Natural killer cell treated with Interleukin-12 subunit alpha and Interleukin-12 subunit beta and Interleukin-15 and Interleukin-18, amount 100 ng/mL, for 72 hours (primary cell): ENCODE data around the gene OR9Q1. TPM values are rescaled to one million over a fixed set of nuclear protein-coding genes. Genes with fewer than 3 reads are reported as not detected.
"Not testable (repeated sequence)": the region's sequence is repeated elsewhere in the genome, so short reads cannot be mapped to it uniquely, and the experiment has no call there.

Experiments used
- ATAC-seq, 2 donors: fragments of 150-1000 bp; cut with Tn5 transposase in 1 of 2; sonication (Bioruptor Pico), chemical (Tn5 transposase) in 1 of 2; 2 replicates each; pipeline ENCODE4 v1.10.0; 2021
- DNase-seq: peaks from one replicate; pipeline ENCODE4 v3.0.0; 2022; ENCODE audit warnings: low spot score
- H3K27ac Mint-ChIP-seq, 2 donors: 1 replicate in 1 of 2; 2 replicates in 1 of 2; pipeline ENCODE4 v1.8.0; 2022; ENCODE audit warnings: mixed read lengths in 2 of 2, mild to moderate bottlenecking in 1 of 2, moderate library complexity in 1 of 2
- H3K27me3 Mint-ChIP-seq, 2 donors: 1 replicate in 1 of 2; 2 replicates in 1 of 2; pipeline ENCODE4 v1.8.0; 2022; ENCODE audit warnings: mixed read lengths in 2 of 2
- H3K36me3 Mint-ChIP-seq: one replicate; pipeline ENCODE4 v1.8.0; 2022; ENCODE audit warnings: mixed read lengths
- H3K4me1 Mint-ChIP-seq, 2 donors: 1 replicate in 1 of 2; 2 replicates in 1 of 2; pipeline ENCODE4 v1.8.0; 2022; ENCODE audit warnings: low read depth in 2 of 2, mixed read lengths in 2 of 2, mild to moderate bottlenecking in 1 of 2
- H3K4me3 Mint-ChIP-seq: one replicate; pipeline ENCODE4 v1.8.0; 2022; ENCODE audit warnings: mixed read lengths
- H3K9me3 Mint-ChIP-seq: 2 replicates; pipeline ENCODE4 v1.8.0; 2022; ENCODE audit warnings: mixed read lengths
- total RNA-seq, 2 donors: library from RNA; stranded (reverse); gene quantifications; one replicate each; pipeline ENCODE4 v1.2.3, GENCODE V29; 2022

OR9Q1 gene
- total RNA-seq, 2 donors from 2014 or later, result not detected

- peaks cover 0 to 12% of the 10 kb centered on the region in 2 donors for H3K27me3 Mint-ChIP-seq
- no peak overlapping the region for H3K4me3 Mint-ChIP-seq
- DNase-seq (no peak), ATAC-seq (no peak)
- no peaks in the 10 kb centered on the region for H3K9me3 Mint-ChIP-seq
- no peaks in the 10 kb centered on the region for H3K4me1 Mint-ChIP-seq
- no peaks in the 10 kb centered on the region for H3K36me3 Mint-ChIP-seq
- H3K27ac Mint-ChIP-seq, result no peak overlapping the region
Measured at GRCh38 chr11:58192229-58192628, 168.5 kb downstream of the OR9Q1 start.

- ATAC-seq, result no peak
- Mint-ChIP-seq H3K27ac (no peak overlapping the region), H3K4me1 (no peaks in the 10 kb centered on the region)
Measured at GRCh38 chr11:58193391-58193790, 169.7 kb downstream of the OR9Q1 start.

GRCh38 chr11:58195939-58196338 lies 172.3 kb downstream of the OR9Q1 start:
- no peaks in the 10 kb centered on the region for H3K4me1 Mint-ChIP-seq
- peaks cover 0 to 14% of the 10 kb centered on the region in 2 donors for H3K27me3 Mint-ChIP-seq
- no peak overlapping the region for H3K4me3 Mint-ChIP-seq
- no peak for DNase-seq
- ATAC-seq, result no peak
- no peak overlapping the region for H3K27ac Mint-ChIP-seq
- H3K9me3 Mint-ChIP-seq, result no peaks in the 10 kb centered on the region
- peaks cover 4% of the 10 kb centered on the region for H3K36me3 Mint-ChIP-seq

More at GRCh38 chr11:58193391-58193790, 169.7 kb downstream of the OR9Q1 start:
- no peak for DNase-seq
- Mint-ChIP-seq H3K4me3 (no peak overlapping the region), H3K27me3 (peaks cover 0 to 12% of the 10 kb centered on the region in 2 donors), H3K9me3 (no peaks in the 10 kb centered on the region), H3K36me3 (no peaks in the 10 kb centered on the region)

- Mint-ChIP-seq H3K36me3 (peaks cover 4% of the 10 kb centered on the region), H3K4me3 (no peak overlapping the region), H3K27ac (no peak overlapping the region), H3K4me1 (no peaks in the 10 kb centered on the region), H3K27me3 (peaks cover 2 to 25% of the 10 kb centered on the region in 2 donors), H3K9me3 (peaks cover 7% of the 10 kb centered on the region)
- no peak for ATAC-seq
- no peak for DNase-seq
Measured at GRCh38 chr11:58199271-58199670, 175.6 kb downstream of the OR9Q1 start.

GRCh38 chr11:58204042-58204441 lies 180.4 kb downstream of the OR9Q1 start, which contains the start of gene OR1S2:
TSS of gene OR1S2 (minus strand) at chr11:58204142. CDS start at chr11:58204142, 0 bp downstream.
- H3K9me3 Mint-ChIP-seq, result peaks cover 7% of the 10 kb centered on the region
- H3K36me3 Mint-ChIP-seq, result peaks cover 1% of the 10 kb centered on the region
- H3K27me3 Mint-ChIP-seq, result peaks cover 2 to 30% of the 10 kb centered on the region in 2 donors
- H3K27ac Mint-ChIP-seq, result no peak within 1 kb of the TSS
- H3K4me3 Mint-ChIP-seq, result no peak within 1 kb of the TSS
- ATAC-seq (no peak), DNase-seq (no peak)
- H3K4me1 Mint-ChIP-seq, result no peaks in the 10 kb centered on the region

GRCh38 chr11:58212420-58212819 lies 188.7 kb downstream of the OR9Q1 start, which contains the start of gene OR1S1:
TSS of gene OR1S1 (plus strand) at chr11:58212720.
- peaks cover 10 to 25% of the 10 kb centered on the region in 2 donors for H3K27me3 Mint-ChIP-seq
- H3K4me1 Mint-ChIP-seq, H3K27ac Mint-ChIP-seq, DNase-seq, H3K36me3 Mint-ChIP-seq, H3K4me3 Mint-ChIP-seq, ATAC-seq, H3K9me3 Mint-ChIP-seq: not testable (repeated sequence)

- peaks cover 3% of the 10 kb centered on the region for H3K9me3 Mint-ChIP-seq
- no peaks in the 10 kb centered on the region for H3K36me3 Mint-ChIP-seq
- DNase-seq, result no peak
- peaks cover 5 to 12% of the 10 kb centered on the region in 2 donors for H3K27me3 Mint-ChIP-seq
- no peak for ATAC-seq
- H3K4me1 Mint-ChIP-seq, result no peaks in the 10 kb centered on the region
- no peak overlapping the region for H3K4me3 Mint-ChIP-seq
- H3K27ac Mint-ChIP-seq, result no peak overlapping the region
Measured at GRCh38 chr11:58216476-58216875, 192.8 kb downstream of the OR9Q1 start.

GRCh38 chr11:58222721-58223120 lies 199.0 kb downstream of the OR9Q1 start:
- H3K9me3 Mint-ChIP-seq, result no peaks in the 10 kb centered on the region
- no peak overlapping the region for H3K27ac Mint-ChIP-seq
- no peaks in the 10 kb centered on the region for H3K27me3 Mint-ChIP-seq
- H3K4me1 Mint-ChIP-seq, result no peaks in the 10 kb centered on the region
- DNase-seq, result no peak
- no peaks in the 10 kb centered on the region for H3K36me3 Mint-ChIP-seq
- no peak for ATAC-seq
- no peak overlapping the region for H3K4me3 Mint-ChIP-seq

- peak; percentile 20 to 52 for ATAC-seq
- peaks cover 0 to 6% of the 10 kb centered on the region in 2 donors for H3K27me3 Mint-ChIP-seq
- no peak overlapping the region for H3K27ac Mint-ChIP-seq
- H3K36me3 Mint-ChIP-seq, result no peaks in the 10 kb centered on the region
- DNase-seq, result no peak
- H3K9me3 Mint-ChIP-seq, result peaks cover 6% of the 10 kb centered on the region
- H3K4me1 Mint-ChIP-seq, result no peaks in the 10 kb centered on the region
- H3K4me3 Mint-ChIP-seq, result no peak overlapping the region
Measured at GRCh38 chr11:58227956-58228615, 204.4 kb downstream of the OR9Q1 start.

Other genes starting within 250 kb of the OR9Q1 start
- gene OR6Q1, start 7.1 kb downstream of the OR9Q1 start, total RNA-seq, result not detected
- gene OR9I1, start 101.6 kb downstream of the OR9Q1 start, total RNA-seq, result not detected
- gene OR9Q2, start 165.2 kb downstream of the OR9Q1 start, total RNA-seq, result not detected
- gene OR1S2, start 180.3 kb downstream of the OR9Q1 start, total RNA-seq, result not detected
- gene OR1S1, start 188.8 kb downstream of the OR9Q1 start, total RNA-seq, result not detected
- not detected for gene OR10Q1, start 205.0 kb downstream of the OR9Q1 start, total RNA-seq
- gene OR10W1, start 244.4 kb downstream of the OR9Q1 start, total RNA-seq, result not detected